Activated CD4-positive, alpha-beta T cell treated with anti-CD3 and anti-CD28 coated beads, Interleukin-2, Interleukin-6, amounts not matched to agents 100 ng/mL and 50 ng/mL, durations not matched to agents 16 hours and 8 hours (primary cell): ENCODE data around the gene AUTS2.
"Not testable (repeated sequence)": the region's sequence is repeated elsewhere in the genome, so short reads cannot be mapped to it uniquely, and the experiment has no call there.

Experiments
- DNase-seq: peaks from one replicate; pipeline ENCODE4 v3.0.0-alpha.2; 2020

The AUTS2 gene

DNA sequence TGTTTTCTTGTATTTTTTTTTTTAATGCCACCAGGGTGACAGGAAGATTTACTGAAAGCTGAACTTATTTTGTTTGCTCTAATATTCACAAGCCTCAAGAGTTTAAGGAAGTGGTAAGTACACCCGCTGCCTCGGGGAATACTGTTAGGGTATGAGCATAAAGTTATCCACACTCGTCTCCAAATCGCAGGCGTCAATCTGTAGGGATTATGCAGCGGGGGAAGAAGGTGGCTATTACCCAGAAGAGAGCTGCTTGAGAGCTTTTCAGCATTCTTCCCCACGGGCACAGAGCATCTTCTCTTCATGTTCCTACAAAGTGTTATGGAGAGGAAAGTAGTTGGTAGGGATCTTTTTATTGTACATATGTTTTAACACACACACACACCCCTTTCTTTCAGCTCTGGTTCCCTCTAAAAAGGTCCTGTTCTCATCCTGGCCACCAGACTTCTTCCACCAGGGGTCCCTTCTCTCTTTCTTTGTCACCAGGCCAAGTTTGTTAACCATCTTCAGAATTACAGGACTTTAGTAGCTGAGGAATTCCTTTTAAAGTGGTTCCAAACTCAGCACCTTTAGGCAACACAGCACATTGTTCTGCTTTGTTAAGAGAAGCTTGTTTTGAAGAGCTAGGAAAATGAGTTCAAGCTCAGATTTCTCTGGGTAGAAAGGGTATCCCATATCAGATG, 1122.1 kb downstream of the AUTS2 start:
- DNase-seq: no peak

DNA sequence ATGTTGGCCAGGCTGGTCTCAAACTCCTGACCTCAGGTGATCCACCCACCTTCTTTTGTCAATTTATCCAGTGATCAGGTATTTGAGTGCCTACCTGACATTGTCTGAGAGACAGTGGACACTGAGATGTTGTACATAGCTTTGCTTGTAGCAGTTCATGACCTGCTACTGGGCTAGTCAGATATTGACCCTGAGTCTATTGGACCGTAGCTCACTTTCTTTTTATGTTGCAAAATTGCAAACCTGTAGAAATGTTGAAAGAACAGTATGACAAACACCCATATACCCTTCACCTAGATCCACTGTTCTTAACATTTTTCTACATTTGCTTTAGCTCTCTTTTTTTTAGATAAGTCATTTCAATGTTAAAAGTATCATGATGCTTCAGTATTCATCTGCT, 1123.2 kb downstream of the AUTS2 start:
- no peak for DNase-seq

DNA sequence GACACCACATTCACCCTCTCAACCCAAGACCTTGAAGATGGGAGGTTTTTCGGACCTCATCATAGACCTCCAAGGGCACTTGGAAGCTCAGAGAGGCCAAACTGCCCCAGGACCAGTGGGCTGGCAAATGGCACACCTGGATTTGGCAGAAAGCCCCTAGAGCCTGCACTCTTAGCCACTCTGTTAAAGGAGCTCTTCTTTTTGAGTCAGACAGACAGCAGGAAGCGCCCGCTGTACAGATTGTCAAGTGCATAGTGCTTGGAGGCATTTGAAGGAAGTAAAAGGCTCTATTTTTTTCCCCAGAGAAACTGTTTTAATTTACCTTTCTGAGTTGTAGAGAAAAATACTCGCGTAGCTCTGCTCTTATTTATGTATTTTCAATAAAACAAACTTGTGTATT, 1125.1 kb downstream of the AUTS2 start:
- no peak for DNase-seq

DNA sequence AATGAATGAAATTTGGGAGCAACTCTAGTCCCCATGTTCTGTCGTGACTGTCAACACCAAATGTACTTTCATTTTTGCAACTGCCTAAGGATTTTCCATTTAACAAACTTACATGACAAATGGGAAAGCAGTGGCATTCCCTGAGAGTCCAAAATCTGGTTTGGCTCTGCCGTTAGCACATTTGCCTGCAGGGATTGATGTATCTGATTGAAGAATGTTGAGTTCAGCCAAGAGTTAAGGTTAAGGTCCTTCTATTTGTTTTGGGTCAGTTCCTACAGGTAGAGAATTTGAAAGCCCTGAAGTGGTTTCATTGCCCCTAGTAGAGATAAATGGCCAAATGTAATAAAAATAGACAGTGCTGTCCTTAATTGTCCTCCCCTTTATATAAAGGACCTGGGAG, 1127.2 kb downstream of the AUTS2 start:
- no peak for DNase-seq

DNA sequence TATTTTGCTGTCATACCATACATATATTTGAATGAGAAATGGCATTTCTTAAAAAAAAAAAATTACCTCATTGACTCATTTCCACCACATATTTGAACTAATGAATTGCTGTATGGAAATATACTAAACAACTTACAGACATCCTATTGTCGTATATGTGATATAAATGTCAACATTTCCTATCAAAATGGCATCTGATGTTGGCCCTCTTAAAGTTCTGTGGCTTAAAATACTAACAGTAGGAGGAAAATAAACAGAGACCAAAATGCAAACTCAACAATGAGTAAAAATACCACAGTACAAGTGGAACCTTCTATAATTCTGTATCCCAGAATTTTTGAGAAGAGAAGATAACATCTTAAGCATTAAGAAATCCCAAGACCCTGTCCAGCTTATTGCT, 1128.0 kb downstream of the AUTS2 start:
- no peak for DNase-seq

DNA sequence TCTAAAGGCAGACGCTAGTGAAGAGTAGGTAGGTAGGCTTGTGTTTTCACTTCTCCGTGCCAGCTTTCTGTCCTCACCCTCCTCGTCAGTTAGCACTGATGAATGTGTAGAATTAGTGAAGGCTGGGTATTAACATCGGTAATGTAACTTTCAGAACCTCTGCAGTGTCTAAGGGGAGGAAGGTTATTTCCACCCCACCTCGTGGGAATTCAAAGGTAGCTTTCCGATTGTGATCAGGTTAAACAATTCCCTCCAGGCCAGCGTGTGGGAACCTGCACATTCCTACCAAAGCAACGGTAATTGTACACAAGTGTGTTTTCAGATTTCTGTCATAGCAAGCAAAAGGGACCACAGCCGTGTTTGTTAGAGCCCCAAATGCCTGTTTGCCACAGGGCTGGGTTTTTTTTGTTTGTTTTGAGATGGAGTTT, 1128.7 kb downstream of the AUTS2 start:
- DNase-seq: no peak

DNA sequence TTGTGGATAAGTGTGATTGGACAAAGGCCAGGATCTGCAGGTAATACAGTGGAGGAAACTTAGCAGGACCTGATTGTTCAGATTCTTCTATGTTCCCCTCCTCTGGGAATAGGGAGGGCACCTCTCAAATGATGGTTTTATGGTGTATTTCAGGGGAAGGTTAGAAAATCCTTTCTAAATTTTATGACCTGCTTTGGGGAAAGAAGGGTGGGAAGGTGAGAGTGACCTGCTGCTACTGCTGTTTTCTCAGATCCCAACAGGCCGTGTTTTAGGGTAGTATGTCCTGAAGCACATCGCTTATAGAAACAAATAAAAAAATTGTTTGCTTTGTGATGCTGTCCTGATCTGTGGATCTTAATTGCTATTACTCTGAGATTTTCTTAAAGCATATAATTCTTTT, 1129.6 kb downstream of the AUTS2 start:
- no peak for DNase-seq

DNA sequence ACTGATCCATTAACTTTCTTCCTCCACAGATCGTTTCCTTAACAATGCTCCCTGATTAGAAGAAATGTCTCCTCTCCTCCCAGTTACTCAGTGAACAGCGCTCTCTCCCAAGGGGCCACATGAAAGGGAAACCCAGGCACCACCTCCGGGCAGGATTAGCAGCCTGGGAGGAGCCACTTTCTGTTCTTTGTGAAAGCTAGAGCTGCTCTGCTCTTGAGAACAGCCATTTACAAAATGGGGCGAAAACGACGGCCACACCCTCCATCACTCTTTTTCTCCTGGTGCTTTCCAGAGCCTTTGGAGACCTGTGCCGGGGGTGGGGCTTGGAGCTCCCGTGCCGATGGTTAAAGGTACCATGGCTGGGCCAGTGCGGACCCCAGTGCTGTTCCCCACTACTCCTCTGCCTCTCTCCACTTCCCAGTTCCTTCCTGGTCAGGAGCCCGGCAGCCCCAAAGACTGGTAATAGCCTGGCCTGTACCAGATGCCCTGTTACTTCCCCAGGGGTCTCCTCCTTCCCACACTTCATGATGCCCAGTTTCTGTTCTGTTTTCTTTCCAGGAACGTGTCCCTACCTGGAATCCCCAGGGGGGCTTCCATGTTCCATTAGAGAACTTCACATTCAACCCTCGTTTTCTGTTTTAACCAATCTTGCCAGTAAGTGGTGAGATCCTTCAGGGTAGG, 1130.7 kb downstream of the AUTS2 start:
- no peak for DNase-seq

DNA sequence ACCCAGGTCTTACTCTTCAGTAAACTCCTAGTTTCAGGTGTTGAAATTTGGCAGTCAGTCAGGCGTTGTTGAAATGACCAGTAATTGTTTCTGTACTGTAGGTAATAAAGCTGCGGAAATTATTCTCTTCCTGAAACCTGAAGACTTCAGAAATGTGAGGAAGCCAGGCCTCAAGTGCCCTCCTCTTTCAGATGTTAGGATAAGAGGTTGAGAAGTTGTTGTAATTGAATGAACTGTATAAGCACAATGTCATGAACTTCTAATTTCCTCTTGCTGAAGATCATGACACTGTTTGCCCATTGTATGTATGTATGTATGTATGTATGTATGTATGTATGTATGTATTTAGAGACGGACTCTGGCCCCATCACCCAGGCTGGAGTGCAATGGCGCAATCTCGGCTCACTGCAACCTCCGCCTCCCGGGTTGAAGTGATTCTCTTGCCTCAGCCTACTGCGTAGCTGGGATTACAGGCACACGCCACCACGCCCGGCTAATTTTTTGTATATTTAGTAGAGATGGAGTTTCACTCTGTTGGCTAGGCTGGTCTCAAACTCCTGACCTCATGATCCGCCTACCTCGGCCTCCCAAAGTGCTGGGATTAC, 1131.4 kb downstream of the AUTS2 start:
- DNase-seq: not testable (repeated sequence)

DNA sequence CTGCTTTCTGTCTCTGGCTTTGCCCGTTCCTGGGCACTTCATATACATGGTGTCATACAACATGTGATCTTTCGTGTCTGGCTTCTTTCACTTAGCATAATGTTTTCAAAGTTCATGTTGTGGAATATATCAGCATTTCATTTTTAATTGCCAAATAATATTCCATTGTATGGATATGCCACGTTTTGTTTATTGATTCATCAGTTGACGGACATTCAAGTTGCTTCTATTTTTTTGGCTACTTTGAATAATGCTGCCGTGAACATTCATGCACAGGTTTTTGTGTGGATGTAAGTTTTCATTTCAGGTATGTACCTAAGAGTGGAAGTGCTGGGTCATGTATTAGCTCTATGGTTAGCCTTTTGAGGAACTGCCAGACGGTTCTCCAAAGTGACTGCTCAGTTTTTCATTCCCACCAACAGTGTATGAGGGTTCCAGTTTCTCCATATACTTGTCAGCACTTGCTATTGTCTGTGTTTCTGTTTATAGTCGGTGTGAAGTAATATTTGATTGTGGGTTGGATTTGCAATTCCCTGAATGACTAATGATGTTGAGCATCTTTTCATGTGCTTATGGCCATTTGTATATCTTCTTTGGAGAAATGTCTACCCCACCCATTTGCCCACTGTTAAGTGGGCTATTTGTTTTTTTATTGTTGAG, 1132.3 kb downstream of the AUTS2 start:
- no peak for DNase-seq

DNA sequence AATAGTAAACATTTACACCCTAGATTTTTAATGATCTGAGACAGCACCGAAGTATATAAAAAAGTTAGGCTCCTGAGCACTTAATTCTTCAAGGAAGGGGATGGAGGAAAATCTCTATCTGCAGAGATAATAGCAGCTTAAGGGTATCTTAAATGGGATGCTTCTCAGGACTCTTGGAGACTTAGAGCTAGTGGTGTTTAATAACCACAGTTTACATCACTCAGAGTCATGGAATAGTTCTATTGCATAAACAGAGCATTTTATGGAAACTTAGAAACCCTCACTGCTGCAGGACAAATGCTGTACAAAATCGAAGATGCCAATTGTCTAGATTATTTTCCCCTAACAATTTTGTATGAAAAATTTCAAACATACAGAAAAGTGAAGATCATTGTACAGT, 1134.8 kb downstream of the AUTS2 start:
- DNase-seq: no peak

DNA sequence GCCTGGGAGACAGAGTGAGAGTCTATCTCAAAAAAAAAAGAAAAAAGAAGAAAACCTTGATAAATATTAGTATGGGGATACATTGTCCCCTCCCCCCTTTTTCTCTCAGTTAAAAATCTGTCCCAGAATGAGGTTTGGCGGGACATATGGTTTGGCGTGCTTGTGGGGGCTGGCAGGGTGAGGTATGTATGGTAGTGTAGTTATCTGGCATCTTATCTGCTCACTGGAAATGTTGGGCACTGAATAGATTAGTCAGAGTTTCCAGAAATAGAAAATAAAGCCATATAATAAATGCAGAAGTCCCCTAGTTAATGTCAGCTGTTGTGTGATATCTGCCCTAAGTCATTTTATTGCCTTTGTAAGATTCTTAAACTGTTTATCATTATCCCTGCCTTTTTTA, 1136.1 kb downstream of the AUTS2 start:
- no peak for DNase-seq

DNA sequence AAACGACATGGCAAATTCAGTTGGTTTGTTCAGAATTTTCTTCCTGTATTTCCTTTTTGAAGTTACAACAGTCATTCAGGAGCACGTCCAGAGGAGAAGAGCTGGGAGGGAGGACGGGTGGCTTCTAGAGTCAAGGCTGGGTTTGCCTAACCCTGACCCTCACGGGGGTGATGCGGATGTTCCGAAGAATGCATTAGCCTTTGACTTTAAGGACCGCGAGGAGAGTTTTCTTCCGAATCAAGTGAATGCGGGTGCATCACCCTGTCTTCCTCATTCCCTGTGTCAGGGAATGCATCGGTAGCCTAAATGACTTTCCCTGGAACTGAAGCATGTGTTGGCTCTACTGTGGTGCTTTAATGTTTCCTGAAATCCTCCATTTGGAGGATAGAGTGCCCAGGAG, 1137.0 kb downstream of the AUTS2 start:
- DNase-seq: no peak

DNA sequence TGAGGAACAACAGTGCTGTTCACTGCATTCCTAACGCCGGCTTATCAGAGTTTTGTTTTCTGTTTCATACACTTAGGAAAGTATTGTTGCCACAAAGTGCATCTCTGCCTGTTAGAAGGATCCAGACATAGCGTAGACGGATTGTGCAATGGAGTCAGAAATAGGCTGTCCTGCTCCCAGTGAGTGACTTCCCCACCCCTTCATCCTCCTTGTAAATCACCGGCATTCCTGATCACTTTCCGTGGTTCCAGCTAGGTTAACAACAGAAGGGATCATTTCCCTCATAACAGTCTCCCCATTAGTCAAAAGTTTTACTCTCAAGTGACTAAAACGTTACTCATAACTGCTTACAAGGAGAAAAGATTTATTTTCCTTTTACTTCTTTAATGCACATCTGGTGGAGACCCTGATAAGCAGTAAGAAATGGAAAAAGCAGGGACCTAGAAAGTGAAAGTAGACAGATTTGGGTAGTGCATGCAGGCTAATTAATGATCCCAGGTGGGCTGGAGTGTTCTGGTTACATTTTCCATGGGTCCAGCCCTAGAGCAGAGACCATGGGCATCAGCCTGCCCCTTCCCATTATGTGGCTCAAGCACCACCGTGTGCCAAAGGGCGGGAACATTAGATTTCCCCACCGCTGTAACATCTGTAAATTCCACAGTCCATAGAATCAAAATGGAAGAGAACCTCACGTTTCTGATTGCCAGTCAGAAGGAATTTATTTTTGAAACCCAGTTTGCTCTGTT, 1138.6 kb downstream of the AUTS2 start:
- no peak for DNase-seq

DNA sequence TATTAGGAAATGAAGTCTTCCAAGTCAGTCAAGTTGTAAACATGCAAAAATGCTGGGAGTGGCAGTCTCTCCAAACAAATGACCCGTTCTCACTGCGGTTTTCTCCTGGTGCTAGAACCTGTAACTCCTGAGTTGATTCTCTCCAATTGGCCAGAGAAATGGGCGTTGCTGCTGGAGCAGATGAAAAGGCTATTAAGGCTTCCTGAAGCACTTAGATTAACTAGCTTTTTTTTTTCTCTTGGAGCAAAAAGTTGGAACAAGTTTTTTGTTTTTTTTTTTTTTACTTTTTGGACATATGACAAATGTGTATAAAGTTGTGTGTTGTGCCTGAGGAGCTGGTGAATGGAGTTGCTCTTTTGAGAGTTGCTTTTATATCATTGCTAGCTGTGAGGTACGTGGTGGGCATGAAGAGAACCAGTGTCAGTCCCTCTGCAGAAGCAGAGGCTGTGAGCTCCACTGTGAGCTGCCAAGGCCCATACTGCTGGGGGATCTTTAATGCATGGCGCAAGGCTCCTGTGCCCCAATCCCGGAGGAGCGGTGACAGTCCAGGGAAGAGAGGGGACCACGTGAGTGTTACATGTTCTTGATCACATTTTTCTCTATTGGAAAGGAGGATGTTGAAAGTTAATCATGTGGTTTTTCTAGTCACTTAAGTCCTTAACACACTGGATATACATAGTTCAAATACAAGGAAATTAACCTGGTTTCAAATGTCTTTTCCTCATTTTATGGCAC, 1140.0 kb downstream of the AUTS2 start:
- no peak for DNase-seq

DNA sequence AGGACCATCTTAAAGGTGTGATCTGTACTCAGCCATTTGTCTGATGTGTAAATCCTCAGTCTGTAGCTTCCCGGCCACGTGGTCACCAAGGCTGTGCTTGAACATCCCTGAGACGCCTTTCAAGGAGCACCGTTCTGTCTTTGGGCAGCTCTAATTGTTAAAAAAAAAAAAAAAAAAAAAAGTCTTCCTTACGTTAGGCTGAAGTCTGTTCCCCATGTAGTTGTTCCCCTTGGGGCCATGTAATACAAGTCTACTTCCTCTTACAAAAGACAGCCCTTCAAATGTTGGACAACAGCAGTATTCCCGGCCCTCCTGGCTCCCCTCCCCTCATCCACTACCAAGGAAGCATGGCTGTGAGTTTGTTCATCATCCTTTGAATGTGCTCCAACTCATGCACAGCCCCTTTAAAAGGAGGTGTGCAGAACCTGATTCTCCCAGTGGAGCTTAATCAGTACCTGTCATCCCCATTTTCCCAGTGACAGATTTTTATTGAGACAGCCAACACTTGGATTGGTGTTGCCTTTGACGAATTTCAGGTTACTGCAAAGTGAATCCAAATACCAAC, 1141.5 kb downstream of the AUTS2 start:
- no peak for DNase-seq

DNA sequence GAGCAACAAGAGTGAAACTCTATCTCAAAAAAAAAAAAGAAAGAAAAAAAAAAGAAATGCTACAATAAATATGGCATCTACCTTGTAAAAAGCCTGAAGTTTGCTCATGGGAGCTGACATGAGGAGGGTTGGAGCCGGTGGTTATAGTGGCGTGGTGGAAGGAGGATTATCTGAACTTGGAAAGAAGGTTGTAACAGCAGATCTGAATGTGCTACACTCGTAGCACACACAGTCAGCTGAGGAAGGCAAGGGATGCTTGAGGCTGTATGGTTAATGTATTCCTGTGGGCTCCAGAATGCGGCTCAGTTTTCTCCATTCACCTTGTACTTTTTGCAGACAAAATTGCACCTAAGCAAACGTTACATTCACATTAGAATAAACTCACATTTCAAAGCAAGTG, 1143.4 kb downstream of the AUTS2 start:
- DNase-seq: no peak

DNA sequence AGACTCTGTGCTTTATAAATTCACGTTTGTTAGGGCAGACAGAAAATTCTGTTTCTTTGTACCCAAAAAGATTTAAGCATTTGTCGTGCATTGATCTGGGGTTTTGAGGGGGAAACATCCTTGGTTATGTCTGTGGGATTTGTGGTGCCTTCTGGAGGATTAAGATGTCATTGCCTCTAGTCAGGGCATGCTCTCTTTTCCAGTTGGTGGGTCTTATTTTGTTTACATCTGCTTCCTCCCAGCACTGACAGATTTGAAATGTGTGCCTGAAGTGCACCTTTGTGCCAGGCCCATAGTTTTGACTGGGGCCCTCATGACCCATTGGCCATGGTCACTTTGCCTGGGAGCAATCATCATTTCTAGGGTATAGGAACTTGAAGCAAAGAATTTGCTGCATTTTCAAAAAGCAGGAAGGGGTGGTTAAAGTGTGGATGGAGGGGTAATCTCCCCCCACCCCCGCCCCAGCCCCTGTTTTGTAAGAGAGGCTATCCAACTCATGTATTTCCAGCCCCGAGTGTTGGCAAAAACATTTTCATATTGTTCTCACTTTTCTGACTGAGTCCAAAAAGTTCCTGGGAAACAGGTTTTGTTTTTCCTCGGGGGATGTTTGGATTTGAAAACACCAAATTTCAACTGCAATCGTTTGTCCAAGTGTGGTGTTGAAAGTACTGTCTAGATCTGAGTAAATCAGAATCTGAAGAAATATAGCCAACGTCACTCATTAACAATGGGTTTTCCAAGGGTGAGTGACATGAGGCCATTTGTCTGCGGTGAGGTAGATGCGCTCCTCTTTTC, 1145.5 kb downstream of the AUTS2 start:
- DNase-seq: no peak

DNA sequence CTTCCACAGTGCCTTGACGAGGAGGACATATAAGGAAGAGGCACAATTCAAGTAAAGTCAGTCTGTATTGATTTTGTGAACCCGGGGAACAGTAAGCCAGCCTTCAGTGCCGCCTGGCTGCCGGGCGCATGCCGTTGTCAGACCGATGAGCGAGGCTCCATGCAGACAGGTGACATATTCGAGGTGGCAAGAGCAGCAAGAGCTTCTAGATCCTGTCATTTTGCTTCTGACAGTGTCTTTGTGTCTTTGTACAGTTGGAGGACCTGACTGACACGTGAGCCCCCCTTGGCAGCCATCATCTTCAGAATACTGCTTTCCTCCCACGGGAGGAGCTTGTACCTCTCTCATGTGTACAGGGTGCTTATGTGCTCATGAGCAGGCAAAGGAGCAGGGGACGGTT, 1146.2 kb downstream of the AUTS2 start:
- no peak for DNase-seq

DNA sequence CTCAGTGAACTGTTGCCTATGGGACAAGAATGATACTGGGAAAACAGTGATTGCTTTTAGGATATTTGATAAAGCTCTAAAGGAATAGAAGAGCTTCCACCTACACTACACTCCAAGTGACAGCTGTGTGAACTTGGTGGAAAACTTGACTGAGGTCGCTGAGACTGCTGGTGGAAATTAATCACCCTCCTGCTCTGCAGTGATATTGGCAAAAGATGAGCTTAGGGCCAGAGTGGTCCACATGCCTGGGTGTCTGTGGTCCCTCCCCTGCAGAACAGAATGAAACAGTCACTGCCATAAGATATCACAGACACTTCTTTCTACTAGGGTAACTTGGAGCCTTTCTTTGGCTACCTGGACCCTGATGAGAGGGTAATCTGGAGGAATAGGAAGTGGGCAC, 1151.6 kb downstream of the AUTS2 start:
- DNase-seq: no peak

DNA sequence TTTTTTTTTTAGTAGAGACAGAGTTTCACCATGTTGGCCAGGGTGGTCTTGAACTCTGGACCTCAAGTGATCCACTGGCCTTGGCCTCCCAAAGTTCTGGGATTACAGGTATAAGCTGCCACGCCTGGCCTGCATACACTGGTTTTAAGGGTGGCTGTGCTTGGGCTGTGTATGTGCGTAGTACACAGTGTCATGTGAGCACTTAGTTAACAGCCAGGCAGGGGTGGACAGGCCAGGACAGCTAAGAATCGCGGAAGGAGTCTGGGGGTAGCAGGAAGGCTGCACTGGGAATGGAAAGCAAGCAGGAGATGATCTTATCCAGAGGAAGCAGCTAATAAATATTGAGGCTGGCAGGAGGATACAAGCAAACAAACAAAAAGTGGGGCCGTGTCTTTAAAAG, 1153.6 kb downstream of the AUTS2 start:
- no peak for DNase-seq
